A549 (cell line): ENCODE measurements around the gene MAGI2.

Source experiments
- ATOH8 ChIP-seq: fragments of 250-450 bp; sonication (Bioruptor Pico); IDR thresholded peaks from 2 replicates; pipeline ENCODE4 v1.5.0; 2020; ENCODE audit warnings: low read depth, mild to moderate bottlenecking, moderate library complexity
- CEBPB ChIP-seq, 2 experiments: fragments of >200 bp in 1 of 2; sonication (Bioruptor Twin) in 1 of 2; formaldehyde crosslinking in 1 of 2; IDR thresholded peaks; 2 replicates each; pipeline ENCODE4 v1.6.1; 2012 to 2016
- CHD2 ChIP-seq: fragments of 150-350 bp; IDR thresholded peaks from 2 replicates; pipeline ENCODE4 v1.6.1; 2014; ENCODE audit warnings: low read length; ENCODE audit not compliant: partially characterized antibody
- CTCF ChIP-seq: fragments of >200 bp; sonication (Bioruptor Twin); formaldehyde crosslinking; IDR thresholded peaks from 3 replicates; pipeline ENCODE4 v1.5.1; 2016
- ESRRA ChIP-seq: fragments of 150-350 bp; IDR thresholded peaks from 2 replicates; pipeline ENCODE4 v1.6.1; 2014; ENCODE audit warnings: mild to moderate bottlenecking, low read length, borderline replicate concordance
- JUN ChIP-seq, 2 experiments: fragments of >200 bp; sonication (Bioruptor Twin); formaldehyde crosslinking; IDR thresholded peaks; 2 replicates in 1 of 2; 3 replicates in 1 of 2; pipeline ENCODE4 v1.6.1; 2016 to 2017
- MYC ChIP-seq: IDR thresholded peaks from 2 replicates; pipeline ENCODE4 v1.6.1; 2012; ENCODE audit warnings: mild to moderate bottlenecking, inconsistent platforms, low read length, improper control_type of control experiment, borderline replicate concordance
- POLR2A ChIP-seq: IDR thresholded peaks from 2 replicates; pipeline ENCODE4 v1.6.1; 2012; ENCODE audit warnings: mild to moderate bottlenecking, low read length
- RAD21 ChIP-seq, 2 experiments: fragments of >200 bp in 1 of 2; sonication (Bioruptor Twin) in 1 of 2; formaldehyde crosslinking in 1 of 2; IDR thresholded peaks in 1 of 2; conservative IDR thresholded peaks in 1 of 2; 2 replicates in 1 of 2; 3 replicates in 1 of 2; pipeline ENCODE4 v1.6.1; 2012 to 2018; ENCODE audit warnings: inconsistent platforms in 1 of 2
- SMC3 ChIP-seq: fragments of >200 bp; sonication (Bioruptor Twin); formaldehyde crosslinking; IDR thresholded peaks from 3 replicates; pipeline ENCODE4 v1.6.1; 2018; ENCODE audit warnings: inconsistent platforms
- TFCP2L1 ChIP-seq: fragments of 250-450 bp; sonication (Bioruptor Pico); IDR thresholded peaks from 2 replicates; pipeline ENCODE4 v1.5.0; 2021; ENCODE audit warnings: mild to moderate bottlenecking
- USF2 ChIP-seq: fragments of 450-650 bp; IDR thresholded peaks from 2 replicates; pipeline ENCODE4 v1.6.1; 2014; ENCODE audit warnings: antibody characterized with exemption

- no peak for TF ChIP-seq CTCF
- no peak for TF ChIP-seq SMC3
- TF ChIP-seq ESRRA: no peak
- TF ChIP-seq USF2: no peak
- TF ChIP-seq POLR2A: no peak
- TF ChIP-seq RAD21 (conservative IDR thresholded peaks at IDR 0.05 in 1 of 2, IDR thresholded peaks at IDR 0.05 in 1 of 2): no peak
- TF ChIP-seq MYC: no peak
- no peak for TF ChIP-seq CHD2
- TF ChIP-seq JUN (IDR thresholded peaks at IDR 0.05): no peak
- no peak for TF ChIP-seq TFCP2L1
- no peak for TF ChIP-seq ATOH8 (CRISPR knock-in tag)
- no peak for TF ChIP-seq CEBPB (IDR thresholded peaks at IDR 0.05)
Measured at GRCh38 chr7:77979219-77979618, 1474.2 kb downstream of the MAGI2 start.
